Keratinocyte (primary cell): ENCODE data around the gene NECTIN2.

Experiments
- EZH2 ChIP-seq: IDR thresholded peaks from one replicate; pipeline ENCODE4 v1.6.1; 2012; ENCODE audit warnings: inconsistent platforms, mild to moderate bottlenecking, low read length, moderate library complexity
- TF ChIP-seq, protein P1 (sequence below), 3 experiments: IDR thresholded peaks in 1 of 3; conservative IDR thresholded peaks in 1 of 3; optimal IDR thresholded peaks in 1 of 3; 2 replicates in 2 of 3; 3 replicates in 1 of 3; pipeline versions ENCODE3 to v1.5.1; 2011; ENCODE audit warnings: low read length in 3 of 3, mild to moderate bottlenecking in 3 of 3, moderate library complexity in 2 of 3, control low read depth in 1 of 3, inconsistent platforms in 1 of 3; ENCODE audit not compliant: insufficient read depth in 2 of 3; ENCODE audit errors: extremely low read depth in 1 of 3

DNA sequence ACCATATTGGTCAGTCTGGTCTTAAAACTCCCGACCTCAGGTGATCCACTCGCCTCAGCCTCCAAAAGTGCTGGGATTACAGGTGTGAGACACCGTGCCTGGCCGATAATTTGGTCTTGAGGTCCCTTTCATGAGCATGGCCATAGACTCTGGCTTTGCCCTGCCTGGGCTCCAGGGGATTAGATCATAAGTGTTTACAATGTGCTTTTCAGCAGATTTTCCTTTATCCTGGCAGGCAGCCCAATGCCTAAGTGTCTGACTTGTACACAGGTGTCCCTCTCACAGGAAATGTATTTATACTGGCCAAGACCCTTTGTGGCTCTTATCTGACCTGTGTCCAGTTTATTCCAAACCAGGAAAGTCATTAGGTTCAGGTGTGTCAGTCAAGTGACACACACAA, 21.3 kb upstream of the NECTIN2 start:
- TF ChIP-seq, protein P1, sequence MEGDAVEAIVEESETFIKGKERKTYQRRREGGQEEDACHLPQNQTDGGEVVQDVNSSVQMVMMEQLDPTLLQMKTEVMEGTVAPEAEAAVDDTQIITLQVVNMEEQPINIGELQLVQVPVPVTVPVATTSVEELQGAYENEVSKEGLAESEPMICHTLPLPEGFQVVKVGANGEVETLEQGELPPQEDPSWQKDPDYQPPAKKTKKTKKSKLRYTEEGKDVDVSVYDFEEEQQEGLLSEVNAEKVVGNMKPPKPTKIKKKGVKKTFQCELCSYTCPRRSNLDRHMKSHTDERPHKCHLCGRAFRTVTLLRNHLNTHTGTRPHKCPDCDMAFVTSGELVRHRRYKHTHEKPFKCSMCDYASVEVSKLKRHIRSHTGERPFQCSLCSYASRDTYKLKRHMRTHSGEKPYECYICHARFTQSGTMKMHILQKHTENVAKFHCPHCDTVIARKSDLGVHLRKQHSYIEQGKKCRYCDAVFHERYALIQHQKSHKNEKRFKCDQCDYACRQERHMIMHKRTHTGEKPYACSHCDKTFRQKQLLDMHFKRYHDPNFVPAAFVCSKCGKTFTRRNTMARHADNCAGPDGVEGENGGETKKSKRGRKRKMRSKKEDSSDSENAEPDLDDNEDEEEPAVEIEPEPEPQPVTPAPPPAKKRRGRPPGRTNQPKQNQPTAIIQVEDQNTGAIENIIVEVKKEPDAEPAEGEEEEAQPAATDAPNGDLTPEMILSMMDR (optimal IDR thresholded peaks at IDR 0.05 in 1 of 3, IDR thresholded peaks at IDR 0.05 in 1 of 3, conservative IDR thresholded peaks at IDR 0.05 in 1 of 3; ENCODE audit: extremely low read depth in 1 of 3, insufficient read depth in 2 of 3, low read length in 3 of 3): no peak
- TF ChIP-seq EZH2: no peak
